Loucy (cell line): ENCODE data around the gene FPR2.
A peak's percentile ranks its signal among the peaks of the same experiment; 100 is the strongest.

Experiments used
- H2AFZ ChIP-seq: fragments of 200-600 bp; sonication (generic); 2 replicates; pipeline ENCODE4 v1.6.0; 2016; ENCODE audit warnings: antibody characterized with exemption, mild to moderate bottlenecking, low read length, moderate library complexity
- H3F3A ChIP-seq: fragments of 200-600 bp; 2 replicates; pipeline ENCODE4 v1.6.0; 2016; ENCODE audit warnings: antibody characterized with exemption, low read depth, mild to moderate bottlenecking
- H3K27me3 ChIP-seq: fragments of 200-600 bp; sonication (generic); 2 replicates; pipeline ENCODE4 v1.6.1; 2014; ENCODE audit warnings: low read length, mild to moderate bottlenecking; ENCODE audit not compliant: insufficient read depth, poor library complexity, severe bottlenecking
- H3K36me3 ChIP-seq: fragments of 200-600 bp; sonication (generic); 2 replicates; pipeline ENCODE4 v1.6.1; 2016; ENCODE audit warnings: low read length; ENCODE audit not compliant: insufficient read depth
- H3K4me1 ChIP-seq: fragments of 200-600 bp; sonication (generic); 2 replicates; pipeline ENCODE4 v1.5.1; 2014; ENCODE audit warnings: low read length, mild to moderate bottlenecking; ENCODE audit not compliant: insufficient read depth, poor library complexity, severe bottlenecking
- H3K4me2 ChIP-seq: fragments of 200-600 bp; sonication (generic); 2 replicates; pipeline ENCODE4 v1.6.0; 2014; ENCODE audit warnings: antibody characterized with exemption, low read length, low read depth, mild to moderate bottlenecking; ENCODE audit not compliant: poor library complexity, severe bottlenecking
- H3K4me3 ChIP-seq: fragments of 200-600 bp; sonication (generic); 2 replicates; pipeline ENCODE4 v1.5.1; 2014; ENCODE audit warnings: low read length, mild to moderate bottlenecking, mixed read lengths; ENCODE audit not compliant: poor library complexity, severe bottlenecking
- H3K79me2 ChIP-seq: fragments of 200-600 bp; sonication (generic); 2 replicates; pipeline ENCODE4 v1.6.1; 2014; ENCODE audit warnings: low read length; ENCODE audit not compliant: insufficient read depth
- H3K9ac ChIP-seq: fragments of 200-600 bp; sonication (generic); 2 replicates; pipeline ENCODE4 v1.6.0; 2014; ENCODE audit warnings: mild to moderate bottlenecking, low read depth, low read length, moderate library complexity; ENCODE audit not compliant: poor library complexity, severe bottlenecking
- H3K9me2 ChIP-seq: fragments of 200-600 bp; sonication (generic); replicated peaks from 2 replicates; pipeline ENCODE4 v1.6.1; 2016; ENCODE audit warnings: low read depth, low read length, mixed read lengths
- H3K9me3 ChIP-seq: fragments of 200-600 bp; sonication (generic); 2 replicates; pipeline ENCODE4 v1.6.1; 2014; ENCODE audit warnings: mild to moderate bottlenecking, antibody characterized with exemption, low read length, low read depth; ENCODE audit not compliant: insufficient read depth
- H4K20me1 ChIP-seq: fragments of 200-600 bp; sonication (generic); 2 replicates; pipeline ENCODE4 v1.6.0; 2014; ENCODE audit warnings: antibody characterized with exemption, low read length, mild to moderate bottlenecking; ENCODE audit not compliant: insufficient read depth, poor library complexity, severe bottlenecking
- EZH2phosphoT487 ChIP-seq: fragments of 200-600 bp; IDR thresholded peaks from 2 replicates; pipeline ENCODE4 v1.6.1; 2018; ENCODE audit warnings: antibody characterized with exemption, mild to moderate bottlenecking, moderate library complexity, borderline replicate concordance
- TF ChIP-seq, protein P1 (sequence below): fragments of 200-600 bp; sonication (generic); conservative IDR thresholded peaks from 2 replicates; pipeline ENCODE4 v1.5.1; 2014; ENCODE audit warnings: mild to moderate bottlenecking, antibody characterized with exemption, low read length

FPR2 gene

DNA sequence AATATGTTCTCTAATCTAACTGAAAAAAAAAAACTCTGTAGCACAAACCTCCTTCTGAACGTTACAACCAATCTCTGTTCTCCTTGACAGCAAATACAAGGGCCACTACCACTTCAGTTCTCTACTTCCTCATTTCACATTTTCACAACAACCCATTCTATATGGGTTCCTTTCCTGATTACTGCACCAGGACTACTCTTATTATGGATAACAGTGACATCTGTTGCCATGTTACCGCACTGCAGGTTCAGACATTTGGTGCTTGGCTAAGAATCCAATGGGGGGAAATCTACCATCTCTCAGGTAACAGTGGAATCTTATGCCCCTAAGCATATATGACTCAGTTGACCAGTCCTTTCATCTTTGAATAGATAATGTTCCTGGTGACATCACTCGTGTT, 22.4 kb downstream of the FPR2 start:
- Histone ChIP-seq H3K36me3 (no peaks in the 10 kb centered on the region), H3K9me2 (no peaks in the 10 kb centered on the region), H3K27me3 (no peaks in the 10 kb centered on the region), H3F3A (no peaks in the 10 kb centered on the region), H3K4me1 (no peaks in the 10 kb centered on the region), H3K79me2 (no peaks in the 10 kb centered on the region), H3K4me3 (no peak overlapping the region), H3K9me3 (no peaks in the 10 kb centered on the region), H3K4me2 (no peak overlapping the region), H3K9ac (no peak overlapping the region), H4K20me1 (no peaks in the 10 kb centered on the region), H2AFZ (no peak overlapping the region)
- TF ChIP-seq EZH2phosphoT487 = no peak
- TF ChIP-seq, protein P1, sequence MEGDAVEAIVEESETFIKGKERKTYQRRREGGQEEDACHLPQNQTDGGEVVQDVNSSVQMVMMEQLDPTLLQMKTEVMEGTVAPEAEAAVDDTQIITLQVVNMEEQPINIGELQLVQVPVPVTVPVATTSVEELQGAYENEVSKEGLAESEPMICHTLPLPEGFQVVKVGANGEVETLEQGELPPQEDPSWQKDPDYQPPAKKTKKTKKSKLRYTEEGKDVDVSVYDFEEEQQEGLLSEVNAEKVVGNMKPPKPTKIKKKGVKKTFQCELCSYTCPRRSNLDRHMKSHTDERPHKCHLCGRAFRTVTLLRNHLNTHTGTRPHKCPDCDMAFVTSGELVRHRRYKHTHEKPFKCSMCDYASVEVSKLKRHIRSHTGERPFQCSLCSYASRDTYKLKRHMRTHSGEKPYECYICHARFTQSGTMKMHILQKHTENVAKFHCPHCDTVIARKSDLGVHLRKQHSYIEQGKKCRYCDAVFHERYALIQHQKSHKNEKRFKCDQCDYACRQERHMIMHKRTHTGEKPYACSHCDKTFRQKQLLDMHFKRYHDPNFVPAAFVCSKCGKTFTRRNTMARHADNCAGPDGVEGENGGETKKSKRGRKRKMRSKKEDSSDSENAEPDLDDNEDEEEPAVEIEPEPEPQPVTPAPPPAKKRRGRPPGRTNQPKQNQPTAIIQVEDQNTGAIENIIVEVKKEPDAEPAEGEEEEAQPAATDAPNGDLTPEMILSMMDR = peak; percentile 60

DNA sequence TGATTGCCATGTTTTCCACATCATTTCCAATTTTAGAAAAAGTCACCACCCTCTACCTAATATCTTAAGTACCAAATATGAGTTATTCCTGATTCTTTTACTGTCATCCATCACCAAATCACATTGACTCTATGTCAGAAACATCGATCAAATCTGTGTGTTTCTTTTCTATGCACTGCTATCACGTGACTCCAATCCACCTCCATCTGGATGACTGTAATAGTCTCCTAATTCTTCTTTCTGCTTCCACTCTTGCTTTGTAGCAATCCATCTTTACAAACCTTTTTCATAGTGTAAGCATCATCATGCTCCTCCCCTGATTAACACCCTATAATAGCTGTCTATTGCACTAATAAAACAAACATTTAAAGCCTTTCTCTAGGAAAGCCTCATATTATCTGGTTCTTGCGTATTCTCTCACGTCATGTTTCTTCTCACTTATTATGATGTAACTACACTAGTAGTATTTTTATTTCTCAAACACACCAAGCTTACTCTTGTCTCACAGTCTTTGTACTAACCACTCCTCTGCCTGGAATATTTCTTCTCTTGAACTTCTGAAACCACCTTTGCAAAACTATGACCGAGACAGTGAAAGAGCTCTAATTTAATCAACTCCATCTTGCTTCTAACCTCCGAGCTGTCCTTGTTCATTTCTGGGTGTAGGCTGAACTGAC, 23.3 kb downstream of the FPR2 start:
- Histone ChIP-seq H3K36me3 (no peaks in the 10 kb centered on the region), H3K79me2 (no peaks in the 10 kb centered on the region), H3K9ac (no peak overlapping the region), H3F3A (no peaks in the 10 kb centered on the region), H3K4me1 (no peaks in the 10 kb centered on the region), H3K27me3 (no peaks in the 10 kb centered on the region), H3K4me2 (no peak overlapping the region), H3K4me3 (no peak overlapping the region), H4K20me1 (no peaks in the 10 kb centered on the region), H3K9me3 (no peaks in the 10 kb centered on the region), H3K9me2 (no peaks in the 10 kb centered on the region), H2AFZ (no peak overlapping the region)
- TF ChIP-seq, protein P1 = no peak
- no peak for TF ChIP-seq EZH2phosphoT487

DNA sequence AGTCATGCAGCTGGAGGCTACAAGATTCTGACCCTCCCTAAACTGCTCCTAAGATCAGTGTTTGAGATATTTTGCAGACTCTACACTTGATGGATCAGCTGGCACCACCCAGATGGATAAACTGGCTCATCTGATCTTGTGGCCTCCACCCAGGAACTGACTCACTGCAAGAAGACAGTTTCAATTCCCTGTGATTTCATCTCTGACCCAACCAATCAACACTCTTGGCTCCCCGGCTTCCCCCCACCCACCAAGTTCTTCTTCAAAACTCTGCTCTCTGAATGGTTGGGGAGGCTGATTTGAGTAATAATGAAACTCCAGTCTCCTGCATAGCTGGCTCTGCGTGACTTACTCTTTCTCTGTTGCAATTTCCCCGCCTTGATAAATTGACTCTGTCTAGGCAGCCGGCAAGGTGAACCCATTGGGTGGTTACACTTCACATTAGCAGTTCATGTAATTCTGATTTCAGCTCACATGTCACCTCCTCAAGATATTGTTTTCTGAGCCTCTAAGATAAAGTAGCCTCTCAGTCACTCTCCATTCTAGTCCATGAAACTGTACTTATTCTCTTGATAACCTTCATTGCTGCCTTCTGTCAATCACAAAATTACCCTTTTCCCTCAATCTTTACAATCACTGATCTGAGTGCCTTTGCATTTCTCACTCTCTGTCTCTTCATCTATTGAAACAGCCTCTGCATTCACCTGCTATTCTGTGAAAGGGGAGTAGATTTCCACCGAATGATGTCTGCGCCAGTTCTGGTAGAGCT, 24.1 kb downstream of the FPR2 start:
- TF ChIP-seq, protein P1 = no peak
- no peaks in the 10 kb centered on the region for H3K9me2 ChIP-seq
- H3K27me3 ChIP-seq = no peaks in the 10 kb centered on the region
- H3K4me3 ChIP-seq = no peak overlapping the region
- H3K4me2 ChIP-seq = no peak overlapping the region
- H3K36me3 ChIP-seq = no peaks in the 10 kb centered on the region
- H3K9ac ChIP-seq = no peak overlapping the region
- H3K79me2 ChIP-seq = no peaks in the 10 kb centered on the region
- H3F3A ChIP-seq = no peaks in the 10 kb centered on the region
- H3K9me3 ChIP-seq = no peaks in the 10 kb centered on the region
- no peaks in the 10 kb centered on the region for H3K4me1 ChIP-seq
- H2AFZ ChIP-seq = no peak overlapping the region
- no peaks in the 10 kb centered on the region for H4K20me1 ChIP-seq
